Measurements from ENCODE around the gene MEX3D.

Gene MEX3D

GRCh38 chr19:1585243-1585580 is 17.1 kb upstream of the MEX3D start:
- no peak for DNase-seq (ENCODE audit: low spot score)
- no peak for TF ChIP-seq CTCF (IDR thresholded peaks at IDR 0.05; ENCODE audit: extremely low read depth, missing control alignments)

- peak; percentile 18 for DNase-seq (ENCODE audit: low spot score)
- TF ChIP-seq CTCF (IDR thresholded peaks at IDR 0.05; ENCODE audit: extremely low read depth, missing control alignments) = no peak
These were observed 16.5 kb upstream of the MEX3D start for GRCh38 chr19:1584500-1585242.

- TF ChIP-seq CTCF (IDR thresholded peaks at IDR 0.05; ENCODE audit: extremely low read depth, missing control alignments) = no peak
- DNase-seq (ENCODE audit: low spot score) = no peak
These were observed 14.1 kb upstream of the MEX3D start for GRCh38 chr19:1582201-1582600.

- TF ChIP-seq CTCF (IDR thresholded peaks at IDR 0.05; ENCODE audit: extremely low read depth, missing control alignments) = no peak
- no peak for DNase-seq (ENCODE audit: low spot score)
These were observed 12.8 kb upstream of the MEX3D start for GRCh38 chr19:1580957-1581356.

GRCh38 chr19:1580382-1580781 is 12.3 kb upstream of the MEX3D start:
- DNase-seq (ENCODE audit: low spot score) = no peak
- TF ChIP-seq CTCF (IDR thresholded peaks at IDR 0.05; ENCODE audit: extremely low read depth, missing control alignments) = no peak

- no peak for DNase-seq (ENCODE audit: low spot score)
- TF ChIP-seq CTCF (IDR thresholded peaks at IDR 0.05; ENCODE audit: extremely low read depth, missing control alignments) = no peak
These were observed 11.1 kb upstream of the MEX3D start for GRCh38 chr19:1579222-1579621.

GRCh38 chr19:1577929-1578618 is 9.9 kb upstream of the MEX3D start:
- no peak for TF ChIP-seq CTCF (IDR thresholded peaks at IDR 0.05; ENCODE audit: extremely low read depth, missing control alignments)
- no peak for DNase-seq (ENCODE audit: low spot score)

Measured in GM20000 (cell line).